HAP-1 (cell line): Measurements from ENCODE around the gene PCBP3.
"Not testable (repeated sequence)": the region's sequence is repeated elsewhere in the genome, so short reads cannot be mapped to it uniquely, and the experiment has no call there.

ENCODE experiments used
- DNase-seq, 2 experiments: peaks; one replicate each; pipeline ENCODE4 v3.0.0-alpha.2; 2016 to 2020; ENCODE audit warnings: low spot score in 2 of 2
- H3K27me3 ChIP-seq: fragments of 250-450 bp; sonication (Bioruptor Pico); 2 replicates; pipeline ENCODE4 v1.5.1; 2020; ENCODE audit warnings: low read depth, mild to moderate bottlenecking, moderate library complexity
- H3K36me3 ChIP-seq: fragments of 250-450 bp; sonication (Bioruptor Pico); replicated peaks from 2 replicates; pipeline ENCODE4 v1.5.1; 2020; ENCODE audit warnings: mild to moderate bottlenecking
- H3K4me1 ChIP-seq: fragments of 250-450 bp; sonication (Bioruptor Pico); 2 replicates; pipeline ENCODE4 v1.5.1; 2020; ENCODE audit warnings: mild to moderate bottlenecking
- H3K4me3 ChIP-seq: fragments of 250-450 bp; sonication (Bioruptor Pico); 2 replicates; pipeline ENCODE4 v1.5.1; 2020; ENCODE audit warnings: mild to moderate bottlenecking, moderate library complexity
- H3K9me3 ChIP-seq: fragments of 250-450 bp; sonication (Bioruptor Pico); 2 replicates; pipeline ENCODE4 v1.5.1; 2020; ENCODE audit warnings: mild to moderate bottlenecking, moderate library complexity
- in situ Hi-C: fragments of 300-500 bp; cut with MboI; formaldehyde crosslinking; loops from 3 replicates; pipeline ENCODE4 v1.14.3; 2020; ENCODE audit warnings: low sequenced_read_pairs, inconsistent platforms, mixed read lengths

PCBP3 gene

DNA sequence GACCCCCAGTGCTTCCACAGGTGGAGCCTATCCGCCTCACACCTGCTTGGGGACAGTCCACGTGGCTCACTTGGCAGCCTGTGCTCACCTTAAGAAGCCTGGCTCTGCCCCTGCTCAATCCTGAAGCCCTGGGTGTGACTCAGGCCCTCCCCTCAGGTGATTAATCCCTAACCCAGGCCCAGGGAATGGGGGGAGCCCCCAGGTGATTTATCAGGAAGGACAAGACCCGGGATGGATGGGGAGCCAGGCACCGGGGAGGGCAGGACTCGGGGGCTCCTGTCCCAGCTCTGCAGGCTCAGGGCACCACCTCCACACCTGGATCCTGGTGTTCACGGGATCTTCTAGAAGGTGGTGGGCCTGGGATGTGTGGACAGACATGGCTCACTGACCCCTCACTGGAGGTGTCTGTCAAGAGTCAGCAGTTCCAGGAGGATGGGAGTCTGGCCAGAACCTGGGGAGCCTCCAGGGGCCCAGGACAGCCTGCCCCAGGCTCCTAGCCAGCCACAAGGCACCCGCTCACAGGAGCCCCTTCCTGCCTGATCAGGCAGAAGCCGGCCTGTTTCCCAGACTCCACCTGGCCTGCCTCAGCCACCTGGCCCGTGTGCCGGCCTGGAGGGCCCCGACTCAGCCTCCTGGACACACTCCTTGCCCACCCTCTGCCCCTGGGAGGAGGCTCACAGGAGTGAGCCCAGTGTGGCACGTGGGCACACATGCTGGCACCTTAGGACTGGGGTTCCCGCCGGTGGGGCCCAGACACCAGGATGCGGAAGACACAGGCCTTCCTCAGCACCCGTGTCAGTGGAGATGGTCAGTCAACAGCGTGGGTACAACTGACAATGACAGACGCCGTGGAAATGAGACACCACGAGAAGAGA is 299.5 kb downstream of the PCBP3 start:
- in situ Hi-C loops, result no loop called here
- no peak for DNase-seq
- no peaks in the 10 kb centered on the region for H3K4me1 ChIP-seq
- H3K9me3 ChIP-seq, result no peaks in the 10 kb centered on the region
- H3K4me3 ChIP-seq, result no peak overlapping the region
- no peaks in the 10 kb centered on the region for H3K36me3 ChIP-seq
- no peaks in the 10 kb centered on the region for H3K27me3 ChIP-seq

DNA sequence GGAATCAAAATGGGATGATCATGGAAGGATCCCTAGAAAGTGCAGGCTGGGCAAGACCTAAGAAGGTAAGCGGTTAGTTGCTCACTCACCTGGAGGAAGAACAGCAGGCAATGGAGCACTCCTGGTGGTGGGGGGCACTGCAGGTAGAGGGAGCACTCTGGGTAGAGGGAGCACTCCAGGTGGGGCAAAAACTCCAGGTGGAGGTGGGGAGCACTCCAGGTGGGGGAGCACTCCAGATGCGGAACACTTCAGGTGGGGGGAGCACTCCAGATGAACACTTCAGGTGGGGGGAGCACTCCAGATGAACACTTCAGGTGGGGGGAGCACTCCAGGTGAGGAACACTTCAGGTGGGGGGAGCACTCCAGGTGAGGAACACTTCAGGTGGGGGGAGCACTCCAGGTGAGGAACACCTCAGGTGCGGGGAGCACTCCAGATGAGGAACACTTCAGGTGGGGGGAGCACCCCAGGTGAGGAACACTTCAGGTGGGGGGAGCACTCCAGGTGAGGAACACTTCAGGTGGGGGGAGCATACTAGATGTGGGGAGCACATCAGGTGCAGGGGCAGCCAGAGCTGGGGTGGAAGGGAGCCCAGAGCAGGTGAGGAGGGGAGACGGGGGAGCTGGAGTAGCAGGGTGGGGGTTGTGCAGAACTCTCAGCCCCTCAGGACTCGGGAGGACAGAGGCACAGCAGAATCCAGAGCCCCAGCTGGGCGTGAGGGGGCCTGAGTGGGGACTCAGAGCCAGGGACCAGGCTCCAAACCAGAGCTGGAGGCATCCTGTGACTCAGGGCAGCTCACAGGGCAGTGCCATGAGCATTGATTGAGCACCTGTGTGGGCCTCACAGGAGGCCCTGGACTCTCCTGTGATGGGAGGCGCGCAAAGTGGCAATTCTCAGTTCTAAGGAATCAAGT is 300.4 kb downstream of the PCBP3 start:
- no peak overlapping the region for H3K4me3 ChIP-seq
- in situ Hi-C loops, result no loop called here
- no peaks in the 10 kb centered on the region for H3K36me3 ChIP-seq
- DNase-seq, result no peak
- no peaks in the 10 kb centered on the region for H3K9me3 ChIP-seq
- H3K4me1 ChIP-seq, result no peaks in the 10 kb centered on the region
- H3K27me3 ChIP-seq, result no peaks in the 10 kb centered on the region

GRCh38 chr21:45944601-45945000 is 301.1 kb downstream of the PCBP3 start:
- Histone ChIP-seq H3K9me3 (no peaks in the 10 kb centered on the region), H3K36me3 (no peaks in the 10 kb centered on the region), H3K27me3 (no peaks in the 10 kb centered on the region), H3K4me3 (no peak overlapping the region), H3K4me1 (no peaks in the 10 kb centered on the region)
- in situ Hi-C loops, result no loop called here
- no peak for DNase-seq

DNA sequence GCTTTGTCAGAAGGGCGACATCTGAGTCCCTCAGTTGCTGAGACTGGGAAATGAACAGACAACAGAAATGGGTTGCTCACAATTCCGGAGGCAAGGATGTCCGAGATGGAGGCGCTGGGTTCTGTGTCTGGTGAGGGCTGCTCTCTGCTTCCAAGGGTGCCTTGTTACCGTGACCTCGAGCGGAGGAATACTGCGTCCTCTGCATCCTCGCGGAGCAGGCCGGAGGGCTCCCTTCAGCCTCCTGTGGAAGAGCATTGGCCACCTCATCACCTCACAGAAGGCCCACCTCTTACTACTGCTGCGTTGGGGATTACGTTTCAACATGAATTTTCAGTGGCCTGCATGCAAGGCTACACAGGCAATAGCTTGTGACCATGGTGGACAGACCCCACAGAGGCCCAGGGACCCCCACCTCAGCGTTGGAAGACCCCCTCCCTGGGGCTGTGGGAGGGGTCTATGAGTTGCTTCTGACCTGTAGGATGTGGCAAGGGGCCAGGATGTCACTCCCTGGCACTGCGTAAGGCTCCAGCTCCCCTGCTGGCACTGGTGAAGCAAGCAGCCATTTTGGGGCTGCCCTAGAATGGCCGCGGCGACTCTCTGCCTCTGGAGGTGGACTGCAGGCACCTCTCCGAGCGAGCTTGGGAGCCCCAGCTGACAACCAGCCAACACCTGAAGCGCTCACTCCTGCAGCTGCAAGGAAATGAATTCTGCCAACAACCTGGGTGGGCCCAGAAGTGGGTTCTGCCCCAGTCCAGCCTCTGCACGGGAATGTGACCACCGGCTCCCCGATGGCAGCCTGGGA is 301.7 kb downstream of the PCBP3 start:
- Histone ChIP-seq H3K4me3 (no peak overlapping the region), H3K9me3 (no peaks in the 10 kb centered on the region), H3K4me1 (no peaks in the 10 kb centered on the region), H3K36me3 (no peaks in the 10 kb centered on the region), H3K27me3 (no peaks in the 10 kb centered on the region)
- no peak for DNase-seq
- in situ Hi-C loops, result no loop called here

GRCh38 chr21:45945868-45946210 is 302.3 kb downstream of the PCBP3 start:
- H3K9me3 ChIP-seq, result no peaks in the 10 kb centered on the region
- in situ Hi-C loops, result no loop called here
- no peaks in the 10 kb centered on the region for H3K27me3 ChIP-seq
- DNase-seq, result no peak
- H3K36me3 ChIP-seq, result no peaks in the 10 kb centered on the region
- no peak overlapping the region for H3K4me3 ChIP-seq
- no peaks in the 10 kb centered on the region for H3K4me1 ChIP-seq

DNA sequence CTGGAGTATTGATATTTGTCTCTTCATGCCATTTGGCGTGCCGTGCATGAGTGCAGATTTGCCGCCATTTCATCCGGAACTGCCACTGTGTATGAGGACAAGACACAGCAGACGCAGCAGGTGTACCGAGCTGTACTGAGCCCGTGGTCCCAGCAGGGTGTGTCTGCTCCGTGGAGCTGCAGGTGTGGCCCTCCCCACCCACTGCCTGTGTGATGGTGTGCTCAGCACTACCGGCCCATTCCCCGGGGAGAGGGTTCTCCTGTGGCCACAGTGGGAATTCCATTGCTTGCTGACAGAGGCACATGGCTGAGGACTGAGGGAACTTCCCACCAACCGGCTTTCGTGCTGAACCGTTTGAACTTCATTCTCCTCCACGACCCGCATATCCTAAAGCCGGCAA is 303.8 kb downstream of the PCBP3 start:
- Histone ChIP-seq H3K4me3 (no peak overlapping the region), H3K4me1 (no peaks in the 10 kb centered on the region), H3K36me3 (no peaks in the 10 kb centered on the region), H3K9me3 (no peaks in the 10 kb centered on the region), H3K27me3 (no peaks in the 10 kb centered on the region)
- in situ Hi-C loops, result no loop called here
- no peak for DNase-seq

DNA sequence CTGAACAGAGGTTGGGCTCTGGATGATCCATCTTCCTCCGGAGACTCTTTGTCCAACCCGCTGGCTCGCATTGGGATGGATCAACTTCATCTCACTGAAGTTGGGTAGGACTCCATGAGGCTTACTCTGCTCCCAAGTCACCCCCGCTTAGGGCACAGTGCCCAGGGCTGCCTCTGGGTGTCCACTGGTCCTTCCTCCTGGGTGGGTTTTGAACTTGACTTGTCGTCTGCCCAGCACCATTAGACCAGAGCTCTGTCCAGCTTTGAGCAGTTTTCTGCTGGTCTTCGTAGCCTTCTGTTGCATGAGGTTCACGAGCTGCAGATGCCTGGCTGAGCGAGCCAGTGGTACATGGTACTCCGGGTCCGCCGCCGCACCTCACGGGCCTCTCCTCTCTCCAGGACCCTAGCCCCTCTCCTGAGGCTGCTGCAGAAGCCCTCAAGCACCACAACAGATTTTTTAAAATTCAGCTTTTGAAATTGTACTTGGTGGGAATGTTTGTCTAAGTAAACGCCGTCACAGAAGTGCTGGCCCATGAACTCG is 304.3 kb downstream of the PCBP3 start:
- H3K27me3 ChIP-seq, result no peaks in the 10 kb centered on the region
- DNase-seq, result no peak
- no peaks in the 10 kb centered on the region for H3K36me3 ChIP-seq
- no peaks in the 10 kb centered on the region for H3K9me3 ChIP-seq
- H3K4me3 ChIP-seq, result no peak overlapping the region
- in situ Hi-C loops, result no loop called here
- no peaks in the 10 kb centered on the region for H3K4me1 ChIP-seq

- Histone ChIP-seq H3K4me1 (no peaks in the 10 kb centered on the region), H3K27me3 (no peaks in the 10 kb centered on the region), H3K36me3 (no peaks in the 10 kb centered on the region), H3K9me3 (no peaks in the 10 kb centered on the region), H3K4me3 (no peak overlapping the region)
- DNase-seq, result no peak
- in situ Hi-C loops, result no loop called here
Observed at GRCh38 chr21:45948576-45949141, 305.1 kb downstream of the PCBP3 start.

DNA sequence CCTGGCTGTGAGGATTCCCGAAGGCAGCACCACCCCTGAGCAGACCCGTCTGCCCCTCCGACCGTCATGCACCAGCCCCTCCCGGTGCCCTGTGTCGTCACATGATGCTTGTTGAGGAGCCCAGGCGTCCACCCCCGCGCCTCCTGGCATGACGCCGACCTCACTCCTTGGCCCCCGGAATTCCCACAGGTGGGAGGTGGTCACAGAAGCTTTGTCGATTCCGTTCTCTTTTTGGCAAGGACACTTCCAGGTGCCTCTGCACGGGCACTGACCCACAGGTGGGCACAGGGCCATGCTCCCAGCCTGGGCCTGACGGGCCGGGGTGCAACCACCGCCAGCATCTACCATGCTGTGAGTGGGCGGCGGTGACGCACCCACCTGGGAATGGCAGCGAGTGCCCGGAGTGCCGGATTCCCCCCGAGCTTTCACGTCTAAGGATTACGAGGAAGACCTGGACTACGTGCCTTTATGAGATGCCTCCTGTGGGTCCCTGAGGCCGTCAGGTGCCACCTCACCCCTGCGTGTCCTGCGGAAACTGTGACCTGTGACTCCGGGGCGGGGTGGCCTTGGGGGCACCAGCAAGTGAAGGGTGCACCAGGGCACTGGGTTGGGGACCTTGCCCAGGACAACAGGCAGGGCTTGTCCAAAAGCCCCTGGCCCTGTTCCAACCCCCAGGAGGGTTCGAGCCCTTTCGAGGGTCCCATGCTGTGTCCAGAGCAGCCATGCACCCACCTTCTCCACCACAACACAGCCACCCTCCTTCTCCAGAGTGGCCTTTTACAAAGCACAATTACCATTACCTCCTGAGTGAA is 306.6 kb downstream of the PCBP3 start:
- H3K9me3 ChIP-seq, result no peaks in the 10 kb centered on the region
- DNase-seq, result no peak
- no peak overlapping the region for H3K4me3 ChIP-seq
- no peaks in the 10 kb centered on the region for H3K36me3 ChIP-seq
- H3K4me1 ChIP-seq, result no peaks in the 10 kb centered on the region
- no peaks in the 10 kb centered on the region for H3K27me3 ChIP-seq
- in situ Hi-C loops, result no loop called here

GRCh38 chr21:45950740-45951515 is 307.4 kb downstream of the PCBP3 start:
- Histone ChIP-seq H3K9me3 (no peaks in the 10 kb centered on the region), H3K4me1 (no peaks in the 10 kb centered on the region), H3K36me3 (no peaks in the 10 kb centered on the region), H3K27me3 (no peaks in the 10 kb centered on the region), H3K4me3 (no peak overlapping the region)
- DNase-seq, result no peak
- in situ Hi-C loops, result no loop called here

DNA sequence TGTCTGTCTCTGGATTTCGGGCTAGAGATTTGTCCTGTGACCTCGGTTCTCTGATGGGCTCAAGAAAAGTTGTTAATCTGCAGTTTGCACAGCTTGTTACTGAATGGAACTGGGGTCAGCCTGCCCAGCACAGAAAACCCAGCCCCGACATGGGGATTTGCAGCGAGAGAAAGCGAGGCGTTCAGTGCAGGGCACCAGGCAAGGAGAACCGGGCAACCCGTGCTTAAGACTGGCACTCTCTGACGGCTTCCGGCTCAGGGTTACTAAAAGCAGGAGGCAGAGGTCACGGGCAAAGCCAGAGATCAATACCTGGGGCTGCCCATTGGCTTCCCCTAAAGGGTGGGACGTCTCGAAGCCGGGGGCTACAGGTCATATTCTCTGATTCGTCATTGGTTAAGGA is 308.2 kb downstream of the PCBP3 start:
- DNase-seq, result no peak
- Histone ChIP-seq H3K4me3 (no peak overlapping the region), H3K27me3 (no peaks in the 10 kb centered on the region), H3K36me3 (no peaks in the 10 kb centered on the region), H3K9me3 (no peaks in the 10 kb centered on the region; the same call in 1 of the 2 replicates), H3K4me1 (no peaks in the 10 kb centered on the region)
- in situ Hi-C loops, result no loop called here

- H3K9me3 ChIP-seq, in situ Hi-C loops, H3K27me3 ChIP-seq, H3K4me1 ChIP-seq, H3K36me3 ChIP-seq, DNase-seq, H3K4me3 ChIP-seq: not testable (repeated sequence)
Observed at GRCh38 chr21:45952527-45952926, 309.0 kb downstream of the PCBP3 start.
